K562 (cell line): Measurements from ENCODE around the gene SLC2A9. TPM values are rescaled to one million over a fixed set of nuclear protein-coding genes. Genes with fewer than 3 reads are reported as not detected.

ENCODE experiments used
- MCM5 ChIP-seq: fragments of 450-650 bp; IDR thresholded peaks from 2 replicates; pipeline ENCODE4 v1.6.1; 2016; ENCODE audit warnings: low read depth
- RBM14 ChIP-seq: fragments of 200-400 bp; formaldehyde crosslinking; IDR thresholded peaks from 2 replicates; pipeline ENCODE4 v1.6.1; 2018; ENCODE audit warnings: low read depth, mild to moderate bottlenecking, low read length, moderate library complexity, borderline replicate concordance; ENCODE audit not compliant: insufficient read depth
- TSC22D4 ChIP-seq: fragments of 450-650 bp; IDR thresholded peaks from 2 replicates; pipeline ENCODE4 v1.6.1; 2016; ENCODE audit warnings: missing genetic modification characterization, missing biosample characterization, control low read depth
- polyA plus RNA-seq, 8 experiments: library from polyadenylated mRNA; depleted of rRNA in 4 of 8; stranded (reverse) in 5 of 8; unstranded in 3 of 8; fragments of >200 nt; fragmentation: Nextera tagmentation in 2 of 8; fragmentation: Illumina TruSeq in 1 of 8; extraction: Ambion mirVana in 2 of 8; extraction: Trizol in 1 of 8; gene quantifications; 2 replicates each; pipeline versions ENCODE4 v1.2.1 to v1.2.3, GENCODE V29; 2011 to 2014; ENCODE audit warnings: inconsistent platforms in 1 of 8, missing spikeins in 1 of 8
- total RNA-seq, 7 experiments: library from RNA; depleted of rRNA in 6 of 7; stranded (reverse); fragments of >200 nt in 6 of 7; fragmentation: Illumina TruSeq in 2 of 7; extraction: Trizol in 2 of 7; gene quantifications; 2 replicates each; pipeline versions ENCODE4 v1.2.1 to v1.2.3, GENCODE V29; 2011 to 2021; ENCODE audit warnings: low replicate concordance in 1 of 7
- TF ChIP-seq, protein P1 (sequence below), 2 experiments: fragments of 150-350 bp in 1 of 2; IDR thresholded peaks; 2 replicates each; pipeline ENCODE4 v1.6.1; 2012 to 2016; ENCODE audit warnings: low read depth in 2 of 2, low read length in 2 of 2, mild to moderate bottlenecking in 1 of 2, moderate library complexity in 1 of 2
- TF ChIP-seq, protein P2 (sequence below), 2 experiments: fragments of 450-650 bp; formaldehyde crosslinking in 1 of 2; IDR thresholded peaks; 2 replicates each; pipeline versions ENCODE4 v1.4.0 to v1.6.1; 2014 to 2020; ENCODE audit warnings: mild to moderate bottlenecking in 2 of 2, borderline replicate concordance in 1 of 2, low read depth in 1 of 2
- TF ChIP-seq, protein P3 (sequence below): fragments of 250-450 bp; sonication (Bioruptor Pico); IDR thresholded peaks from 2 replicates; pipeline ENCODE4 v1.8.0; 2021; ENCODE audit warnings: borderline replicate concordance, mild to moderate bottlenecking, moderate library complexity; ENCODE audit not compliant: poor library complexity, severe bottlenecking

SLC2A9 gene
- total and polyA plus RNA-seq, 9 of the 15 experiments (the other 6 are each of a cell fraction or from before 2014, with no cell fraction given): 0.15 to 1.9 (median 0.76) TPM

DNA sequence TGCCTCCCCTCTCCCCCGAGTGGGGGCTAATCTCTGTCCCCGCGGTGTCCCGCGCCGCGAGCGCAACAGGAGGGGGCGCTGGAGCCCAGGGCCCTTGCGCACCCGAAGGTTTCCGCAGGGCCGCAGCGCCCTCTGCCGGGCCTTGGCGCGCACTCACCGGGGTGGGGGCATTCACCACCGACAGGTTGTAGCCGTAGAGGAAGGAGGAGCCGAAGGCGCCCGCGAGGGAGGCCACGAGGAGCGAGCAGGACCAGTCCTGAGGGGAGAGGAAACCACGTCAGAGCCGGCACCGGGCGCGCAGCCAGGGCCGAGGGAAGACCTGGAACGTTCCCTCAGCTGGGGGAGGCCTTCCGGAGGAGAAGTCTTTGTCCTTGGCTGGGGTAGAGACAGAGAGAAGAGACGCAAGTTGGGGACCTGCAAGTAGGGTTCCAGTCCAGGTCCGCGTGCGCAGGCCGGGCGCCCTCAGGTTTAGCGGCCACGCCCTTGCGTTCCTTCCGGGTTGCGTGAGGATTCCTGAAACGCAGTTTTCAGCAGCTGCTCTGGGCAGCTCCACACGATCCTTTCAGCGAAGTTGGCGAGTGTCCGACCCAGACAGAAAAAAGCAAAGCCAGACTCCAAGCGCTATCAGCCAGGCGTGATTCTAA lies 2.4 kb downstream of the SLC2A9 start (continued):
- TF ChIP-seq, protein P1, sequence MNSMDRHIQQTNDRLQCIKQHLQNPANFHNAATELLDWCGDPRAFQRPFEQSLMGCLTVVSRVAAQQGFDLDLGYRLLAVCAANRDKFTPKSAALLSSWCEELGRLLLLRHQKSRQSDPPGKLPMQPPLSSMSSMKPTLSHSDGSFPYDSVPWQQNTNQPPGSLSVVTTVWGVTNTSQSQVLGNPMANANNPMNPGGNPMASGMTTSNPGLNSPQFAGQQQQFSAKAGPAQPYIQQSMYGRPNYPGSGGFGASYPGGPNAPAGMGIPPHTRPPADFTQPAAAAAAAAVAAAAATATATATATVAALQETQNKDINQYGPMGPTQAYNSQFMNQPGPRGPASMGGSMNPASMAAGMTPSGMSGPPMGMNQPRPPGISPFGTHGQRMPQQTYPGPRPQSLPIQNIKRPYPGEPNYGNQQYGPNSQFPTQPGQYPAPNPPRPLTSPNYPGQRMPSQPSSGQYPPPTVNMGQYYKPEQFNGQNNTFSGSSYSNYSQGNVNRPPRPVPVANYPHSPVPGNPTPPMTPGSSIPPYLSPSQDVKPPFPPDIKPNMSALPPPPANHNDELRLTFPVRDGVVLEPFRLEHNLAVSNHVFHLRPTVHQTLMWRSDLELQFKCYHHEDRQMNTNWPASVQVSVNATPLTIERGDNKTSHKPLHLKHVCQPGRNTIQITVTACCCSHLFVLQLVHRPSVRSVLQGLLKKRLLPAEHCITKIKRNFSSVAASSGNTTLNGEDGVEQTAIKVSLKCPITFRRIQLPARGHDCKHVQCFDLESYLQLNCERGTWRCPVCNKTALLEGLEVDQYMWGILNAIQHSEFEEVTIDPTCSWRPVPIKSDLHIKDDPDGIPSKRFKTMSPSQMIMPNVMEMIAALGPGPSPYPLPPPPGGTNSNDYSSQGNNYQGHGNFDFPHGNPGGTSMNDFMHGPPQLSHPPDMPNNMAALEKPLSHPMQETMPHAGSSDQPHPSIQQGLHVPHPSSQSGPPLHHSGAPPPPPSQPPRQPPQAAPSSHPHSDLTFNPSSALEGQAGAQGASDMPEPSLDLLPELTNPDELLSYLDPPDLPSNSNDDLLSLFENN (IDR thresholded peaks at IDR 0.05; ENCODE audit: low read depth in 2 of 2, low read length in 2 of 2): no peak
- TF ChIP-seq TSC22D4 (tag): no peak
- TF ChIP-seq MCM5: no peak
- TF ChIP-seq, protein P2, sequence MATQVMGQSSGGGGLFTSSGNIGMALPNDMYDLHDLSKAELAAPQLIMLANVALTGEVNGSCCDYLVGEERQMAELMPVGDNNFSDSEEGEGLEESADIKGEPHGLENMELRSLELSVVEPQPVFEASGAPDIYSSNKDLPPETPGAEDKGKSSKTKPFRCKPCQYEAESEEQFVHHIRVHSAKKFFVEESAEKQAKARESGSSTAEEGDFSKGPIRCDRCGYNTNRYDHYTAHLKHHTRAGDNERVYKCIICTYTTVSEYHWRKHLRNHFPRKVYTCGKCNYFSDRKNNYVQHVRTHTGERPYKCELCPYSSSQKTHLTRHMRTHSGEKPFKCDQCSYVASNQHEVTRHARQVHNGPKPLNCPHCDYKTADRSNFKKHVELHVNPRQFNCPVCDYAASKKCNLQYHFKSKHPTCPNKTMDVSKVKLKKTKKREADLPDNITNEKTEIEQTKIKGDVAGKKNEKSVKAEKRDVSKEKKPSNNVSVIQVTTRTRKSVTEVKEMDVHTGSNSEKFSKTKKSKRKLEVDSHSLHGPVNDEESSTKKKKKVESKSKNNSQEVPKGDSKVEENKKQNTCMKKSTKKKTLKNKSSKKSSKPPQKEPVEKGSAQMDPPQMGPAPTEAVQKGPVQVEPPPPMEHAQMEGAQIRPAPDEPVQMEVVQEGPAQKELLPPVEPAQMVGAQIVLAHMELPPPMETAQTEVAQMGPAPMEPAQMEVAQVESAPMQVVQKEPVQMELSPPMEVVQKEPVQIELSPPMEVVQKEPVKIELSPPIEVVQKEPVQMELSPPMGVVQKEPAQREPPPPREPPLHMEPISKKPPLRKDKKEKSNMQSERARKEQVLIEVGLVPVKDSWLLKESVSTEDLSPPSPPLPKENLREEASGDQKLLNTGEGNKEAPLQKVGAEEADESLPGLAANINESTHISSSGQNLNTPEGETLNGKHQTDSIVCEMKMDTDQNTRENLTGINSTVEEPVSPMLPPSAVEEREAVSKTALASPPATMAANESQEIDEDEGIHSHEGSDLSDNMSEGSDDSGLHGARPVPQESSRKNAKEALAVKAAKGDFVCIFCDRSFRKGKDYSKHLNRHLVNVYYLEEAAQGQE (IDR thresholded peaks at IDR 0.05; ENCODE audit: borderline replicate concordance): peak; percentile 91
- TF ChIP-seq, protein P2 (CRISPR knock-in tag; IDR thresholded peaks at IDR 0.05; ENCODE audit: low read depth): 0 out of 2 replicates have a peak, but pooled peaks have one; percentile 28
- no peak for TF ChIP-seq RBM14
- TF ChIP-seq, protein P3, sequence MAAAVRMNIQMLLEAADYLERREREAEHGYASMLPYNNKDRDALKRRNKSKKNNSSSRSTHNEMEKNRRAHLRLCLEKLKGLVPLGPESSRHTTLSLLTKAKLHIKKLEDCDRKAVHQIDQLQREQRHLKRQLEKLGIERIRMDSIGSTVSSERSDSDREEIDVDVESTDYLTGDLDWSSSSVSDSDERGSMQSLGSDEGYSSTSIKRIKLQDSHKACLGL: no peak
